Measurements from ENCODE around the gene ALPL. TPM values are rescaled to one million over a fixed set of nuclear protein-coding genes. Genes with fewer than 3 reads are reported as not detected.

Gene ALPL
- total RNA-seq, 1 donor from 2014 or later = 6.6 TPM

GRCh38 chr1:21572735-21573277 lies 63.6 kb downstream of the ALPL start:
- Histone ChIP-seq H3K4me3 (no peak overlapping the region), H3K27me3 (no peaks in the 10 kb centered on the region), H3K27ac (no peak overlapping the region), H3K4me1 (peaks cover 8% of the 10 kb centered on the region), H3K36me3 (no peaks in the 10 kb centered on the region), H3K9me3 (no peaks in the 10 kb centered on the region)
- DNase-seq (ENCODE audit: extremely low spot score in 2 of 2) = no peak
- TF ChIP-seq CTCF (IDR thresholded peaks at IDR 0.05) (no peak), POLR2A (IDR thresholded peaks at IDR 0.05) (no peak), POLR2AphosphoS5 (IDR thresholded peaks at IDR 0.05; ENCODE audit: insufficient read depth in 1 of 2, low read depth in 1 of 2) (no peak)
- intact Hi-C loops (cut with DNase I) = no loop called here

GRCh38 chr1:21573475-21573874 lies 64.3 kb downstream of the ALPL start:
- intact Hi-C loops (cut with DNase I) = no loop called here
- H3K36me3 ChIP-seq = no peaks in the 10 kb centered on the region
- no peak overlapping the region for H3K27ac ChIP-seq
- H3K4me1 ChIP-seq = peaks cover 8% of the 10 kb centered on the region
- no peaks in the 10 kb centered on the region for H3K9me3 ChIP-seq
- DNase-seq (ENCODE audit: extremely low spot score in 2 of 2) = no peak
- no peak overlapping the region for H3K4me3 ChIP-seq
- no peak for TF ChIP-seq POLR2A (IDR thresholded peaks at IDR 0.05)
- TF ChIP-seq CTCF (IDR thresholded peaks at IDR 0.05) = no peak
- no peak for TF ChIP-seq POLR2AphosphoS5 (IDR thresholded peaks at IDR 0.05; ENCODE audit: insufficient read depth in 1 of 2, low read depth in 1 of 2)
- no peaks in the 10 kb centered on the region for H3K27me3 ChIP-seq

GRCh38 chr1:21573971-21574465 lies 64.8 kb downstream of the ALPL start:
- Histone ChIP-seq H3K9me3 (no peaks in the 10 kb centered on the region), H3K4me3 (no peak overlapping the region), H3K27ac (no peak overlapping the region), H3K27me3 (no peaks in the 10 kb centered on the region), H3K36me3 (no peaks in the 10 kb centered on the region), H3K4me1 (peaks cover 8% of the 10 kb centered on the region)
- intact Hi-C loops (cut with DNase I) = no loop called here
- peak in 1 of 2 donors; percentile 81 for TF ChIP-seq POLR2AphosphoS5 (IDR thresholded peaks at IDR 0.05; ENCODE audit: insufficient read depth in 1 of 2, low read depth in 1 of 2)
- no peak for TF ChIP-seq POLR2A (IDR thresholded peaks at IDR 0.05)
- TF ChIP-seq CTCF (IDR thresholded peaks at IDR 0.05) = peak in 1 of 3 experiments; percentile 11
- no peak for DNase-seq (ENCODE audit: extremely low spot score in 2 of 2)

- Histone ChIP-seq H3K27ac (no peak overlapping the region), H3K4me3 (no peak overlapping the region), H3K36me3 (no peaks in the 10 kb centered on the region), H3K9me3 (no peaks in the 10 kb centered on the region), H3K27me3 (no peaks in the 10 kb centered on the region), H3K4me1 (peaks cover 8% of the 10 kb centered on the region)
- DNase-seq (ENCODE audit: extremely low spot score in 2 of 2) = no peak
- intact Hi-C loops (cut with DNase I) = no loop called here
- peak in 1 of 2 donors; percentile 39 for TF ChIP-seq POLR2AphosphoS5 (IDR thresholded peaks at IDR 0.05; ENCODE audit: insufficient read depth in 1 of 2, low read depth in 1 of 2)
- TF ChIP-seq CTCF (IDR thresholded peaks at IDR 0.05) = no peak
Measured at GRCh38 chr1:21574466-21575151, 65.4 kb downstream of the ALPL start.

GRCh38 chr1:21575351-21575942 lies 66.2 kb downstream of the ALPL start:
- peaks cover 8% of the 10 kb centered on the region for H3K4me1 ChIP-seq
- H3K27me3 ChIP-seq = no peaks in the 10 kb centered on the region
- H3K4me3 ChIP-seq = no peak overlapping the region
- no peak for DNase-seq (ENCODE audit: extremely low spot score in 2 of 2)
- intact Hi-C loops (cut with DNase I) = no loop called here
- no peak for TF ChIP-seq CTCF (IDR thresholded peaks at IDR 0.05)
- no peaks in the 10 kb centered on the region for H3K36me3 ChIP-seq
- no peaks in the 10 kb centered on the region for H3K9me3 ChIP-seq
- no peak overlapping the region for H3K27ac ChIP-seq
